ENCODE results near the gene PTGER2.
A peak's percentile ranks its signal among the peaks of the same experiment; 100 is the strongest.

The PTGER2 gene

GRCh38 chr14:52313903-52314594 lies at the start of gene PTGER2:
TSS of gene PTGER2 (plus strand) at chr14:52314312. CDS start at chr14:52314549, 237 bp downstream.
- DNase-seq = no peak

- no peak for DNase-seq
Measured at GRCh38 chr14:52265253-52265652, 48.9 kb upstream of the PTGER2 start.

GRCh38 chr14:52266179-52266578 lies 47.9 kb upstream of the PTGER2 start:
- no peak for DNase-seq

GRCh38 chr14:52266782-52267181 lies 47.3 kb upstream of the PTGER2 start:
- no peak for DNase-seq

- DNase-seq = no peak
Measured at GRCh38 chr14:52267501-52268278, 46.4 kb upstream of the PTGER2 start, which contains the start of gene PTGDR. TSS of gene PTGDR (plus strand) at chr14:52267698. CDS start at chr14:52267815, 117 bp downstream.

GRCh38 chr14:52268279-52269061 lies 45.6 kb upstream of the PTGER2 start:
- no peak for DNase-seq

GRCh38 chr14:52269100-52269499 lies 45.0 kb upstream of the PTGER2 start:
- no peak for DNase-seq

GRCh38 chr14:52269982-52270381 lies 44.1 kb upstream of the PTGER2 start:
- no peak for DNase-seq

GRCh38 chr14:52271538-52271937 lies 42.6 kb upstream of the PTGER2 start:
- no peak for DNase-seq

- no peak for DNase-seq
Measured at GRCh38 chr14:52272375-52272774, 41.7 kb upstream of the PTGER2 start.

- DNase-seq = no peak
Measured at GRCh38 chr14:52275372-52275771, 38.7 kb upstream of the PTGER2 start.

- DNase-seq = no peak
Measured at GRCh38 chr14:52277552-52277951, 36.6 kb upstream of the PTGER2 start.

GRCh38 chr14:52279408-52279807 lies 34.7 kb upstream of the PTGER2 start:
- DNase-seq = no peak

GRCh38 chr14:52283099-52283498 lies 31.0 kb upstream of the PTGER2 start:
- DNase-seq = no peak

GRCh38 chr14:52286661-52287649 lies 27.2 kb upstream of the PTGER2 start:
- no peak for DNase-seq

GRCh38 chr14:52296378-52296777 lies 17.7 kb upstream of the PTGER2 start:
- no peak for DNase-seq

GRCh38 chr14:52298795-52299194 lies 15.3 kb upstream of the PTGER2 start:
- no peak for DNase-seq

- peak; percentile 16 for DNase-seq
Measured at GRCh38 chr14:52299692-52300278, 14.3 kb upstream of the PTGER2 start.

- no peak for DNase-seq
Measured at GRCh38 chr14:52303236-52303635, 10.9 kb upstream of the PTGER2 start.

- DNase-seq = no peak
Measured at GRCh38 chr14:52304248-52304904, 9.7 kb upstream of the PTGER2 start.

- no peak for DNase-seq
Measured at GRCh38 chr14:52305014-52305413, 9.1 kb upstream of the PTGER2 start.
